Thyroid gland (tissue), 4 donors: ENCODE results near the gene LIMS1.

Source experiments
- POLR2A ChIP-seq, 2 donors: fragments of 450-650 bp; IDR thresholded peaks; one replicate each; pipeline ENCODE4 v1.6.1; 2017; ENCODE audit warnings: antibody characterized with exemption in 2 of 2, mild to moderate bottlenecking in 2 of 2, moderate library complexity in 1 of 2
- TF ChIP-seq, protein P1 (sequence below), 6 experiments: fragments of 200-600 bp in 3 of 6; fragments of 450-650 bp in 3 of 6; sonication (generic) in 3 of 6; IDR thresholded peaks; one replicate each; pipeline ENCODE4 v1.5.1; 2016 to 2019; ENCODE audit warnings: antibody characterized with exemption in 6 of 6, mild to moderate bottlenecking in 2 of 6, inconsistent platforms in 1 of 6, moderate library complexity in 1 of 6

DNA sequence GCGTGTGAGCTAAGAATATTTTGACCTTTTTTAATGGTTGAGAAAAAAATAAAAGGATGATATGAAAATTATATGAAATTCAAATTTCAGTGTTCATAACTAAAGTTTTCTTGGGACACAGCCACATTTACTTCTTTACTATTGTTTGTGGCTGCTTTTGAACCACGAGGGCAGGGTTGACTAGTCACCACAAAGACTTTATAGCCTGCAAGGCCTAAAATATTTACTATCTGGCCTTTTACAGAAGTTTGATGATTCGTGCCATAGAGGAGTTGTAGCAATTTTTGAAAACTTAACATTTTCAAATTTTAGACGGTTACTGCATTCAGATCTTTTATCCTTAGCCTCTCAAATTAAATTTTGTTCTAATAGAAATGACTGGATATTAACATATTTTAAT is 69.9 kb downstream of the LIMS1 start:
- no peak for TF ChIP-seq POLR2A (IDR thresholded peaks at IDR 0.05)
- TF ChIP-seq, protein P1, sequence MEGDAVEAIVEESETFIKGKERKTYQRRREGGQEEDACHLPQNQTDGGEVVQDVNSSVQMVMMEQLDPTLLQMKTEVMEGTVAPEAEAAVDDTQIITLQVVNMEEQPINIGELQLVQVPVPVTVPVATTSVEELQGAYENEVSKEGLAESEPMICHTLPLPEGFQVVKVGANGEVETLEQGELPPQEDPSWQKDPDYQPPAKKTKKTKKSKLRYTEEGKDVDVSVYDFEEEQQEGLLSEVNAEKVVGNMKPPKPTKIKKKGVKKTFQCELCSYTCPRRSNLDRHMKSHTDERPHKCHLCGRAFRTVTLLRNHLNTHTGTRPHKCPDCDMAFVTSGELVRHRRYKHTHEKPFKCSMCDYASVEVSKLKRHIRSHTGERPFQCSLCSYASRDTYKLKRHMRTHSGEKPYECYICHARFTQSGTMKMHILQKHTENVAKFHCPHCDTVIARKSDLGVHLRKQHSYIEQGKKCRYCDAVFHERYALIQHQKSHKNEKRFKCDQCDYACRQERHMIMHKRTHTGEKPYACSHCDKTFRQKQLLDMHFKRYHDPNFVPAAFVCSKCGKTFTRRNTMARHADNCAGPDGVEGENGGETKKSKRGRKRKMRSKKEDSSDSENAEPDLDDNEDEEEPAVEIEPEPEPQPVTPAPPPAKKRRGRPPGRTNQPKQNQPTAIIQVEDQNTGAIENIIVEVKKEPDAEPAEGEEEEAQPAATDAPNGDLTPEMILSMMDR (IDR thresholded peaks at IDR 0.05) = no peak
